Ecto neural progenitor cell (in vitro differentiated cells): Measurements from ENCODE around the gene TTC24.

Source experiments
- DNase-seq: peaks from one replicate; pipeline ENCODE4 v3.0.0-alpha.2; 2018; ENCODE audit warnings: low spot score

Gene TTC24

DNA sequence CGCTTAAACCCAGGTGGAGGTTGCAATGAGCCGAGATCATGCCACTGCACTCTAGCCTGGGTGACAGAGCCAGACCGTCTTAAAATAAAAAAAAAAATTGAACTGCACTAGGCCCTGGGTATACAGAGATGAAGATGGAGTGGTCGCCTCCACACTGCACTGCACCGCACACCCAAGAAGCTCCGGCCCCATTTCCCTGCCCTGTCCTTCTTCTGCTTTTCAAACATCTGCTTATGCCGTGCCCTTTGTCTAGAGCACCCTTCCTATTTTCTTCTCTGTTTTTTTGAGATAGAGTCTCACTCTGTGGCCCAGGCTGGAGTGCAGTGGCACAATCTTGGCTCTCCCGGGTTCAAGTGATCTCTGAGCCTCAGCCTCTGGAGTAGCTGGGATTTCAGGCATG lies 24.6 kb upstream of the TTC24 start:
- no peak for DNase-seq

DNA sequence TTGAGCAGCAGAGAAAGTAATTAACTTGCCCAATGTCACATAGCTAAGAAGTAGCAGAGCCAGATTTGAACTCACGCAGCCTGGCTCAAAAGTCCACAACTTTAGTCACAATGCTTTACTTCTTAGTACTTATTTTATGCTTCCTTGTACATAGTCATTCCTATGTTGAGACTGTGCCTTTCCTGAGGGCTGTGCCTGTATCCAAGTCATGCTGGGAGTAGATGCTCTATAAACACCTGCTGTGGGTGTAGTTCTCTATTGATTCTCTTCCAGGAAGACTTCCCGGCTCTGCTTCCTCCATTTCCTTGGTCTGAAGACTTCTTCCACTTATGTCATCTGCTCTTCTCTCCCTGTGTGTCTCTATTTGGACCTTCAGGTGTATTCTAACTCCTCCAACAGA lies 23.8 kb upstream of the TTC24 start:
- DNase-seq: no peak

- DNase-seq: no peak
These were observed 23.2 kb upstream of the TTC24 start for GRCh38 chr1:156556354-156556753.

DNA sequence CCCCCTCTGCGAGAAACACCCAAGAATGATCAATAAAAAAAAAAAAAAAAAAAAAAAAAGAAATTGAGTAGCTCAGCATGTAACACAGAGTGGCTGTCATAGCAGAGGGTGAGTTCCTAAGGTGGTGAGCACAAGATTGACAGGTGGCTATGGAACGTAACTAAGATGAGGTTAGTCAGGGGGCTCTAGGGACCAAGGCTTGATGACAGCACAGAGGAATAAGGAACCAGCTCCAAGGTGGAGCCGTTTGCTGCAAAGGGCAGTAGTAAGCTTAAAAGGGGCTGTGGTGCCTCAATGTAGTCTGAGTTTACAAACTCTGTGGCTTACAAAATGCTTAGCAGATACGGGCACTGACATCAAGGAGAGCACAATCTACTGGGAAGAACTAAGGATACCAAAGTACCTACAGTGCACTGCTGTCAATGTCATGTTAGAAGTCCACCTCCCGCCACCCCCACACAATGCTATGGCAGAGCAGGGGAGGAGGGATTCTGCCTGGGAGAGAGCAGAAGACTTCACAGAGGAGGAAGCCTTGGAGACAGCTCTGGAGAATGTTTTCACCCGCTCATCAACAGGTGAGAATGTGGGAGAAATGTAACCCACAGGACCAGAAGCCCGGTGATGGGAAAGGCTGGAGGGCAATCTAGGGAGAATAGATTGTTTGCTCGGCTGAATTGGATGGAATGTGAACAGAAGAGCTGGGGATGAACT lies 20.3 kb upstream of the TTC24 start:
- no peak for DNase-seq

DNA sequence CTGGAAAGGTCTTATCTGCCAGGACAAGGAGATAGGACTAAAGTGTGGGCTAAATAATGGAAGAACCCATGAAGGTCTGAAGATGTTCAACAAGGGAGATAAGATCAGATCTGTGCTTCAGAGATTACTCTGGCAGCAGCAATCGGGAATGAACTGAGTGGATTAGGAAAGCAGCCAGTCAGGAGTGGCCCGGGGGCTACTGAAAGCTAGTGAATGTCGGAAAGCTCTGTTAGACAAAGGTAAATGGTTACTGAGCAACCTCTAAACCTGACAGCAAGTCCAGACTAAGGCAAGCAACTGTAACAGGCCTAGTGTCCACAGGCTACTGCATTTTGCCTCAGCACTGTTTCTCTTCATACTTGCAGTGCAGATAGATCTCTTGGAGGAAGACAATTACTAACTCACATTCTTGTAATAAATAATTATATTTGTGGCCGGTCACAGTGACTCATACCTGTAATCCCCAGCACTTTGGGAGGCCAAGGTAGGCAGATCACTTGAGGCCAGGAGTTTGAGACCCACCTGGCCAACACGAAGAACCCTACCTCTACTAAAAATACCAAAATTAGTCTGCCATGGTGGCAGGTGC lies 19.6 kb upstream of the TTC24 start:
- DNase-seq: no peak

GRCh38 chr1:156560585-156561163 lies 18.8 kb upstream of the TTC24 start:
- DNase-seq: no peak

DNA sequence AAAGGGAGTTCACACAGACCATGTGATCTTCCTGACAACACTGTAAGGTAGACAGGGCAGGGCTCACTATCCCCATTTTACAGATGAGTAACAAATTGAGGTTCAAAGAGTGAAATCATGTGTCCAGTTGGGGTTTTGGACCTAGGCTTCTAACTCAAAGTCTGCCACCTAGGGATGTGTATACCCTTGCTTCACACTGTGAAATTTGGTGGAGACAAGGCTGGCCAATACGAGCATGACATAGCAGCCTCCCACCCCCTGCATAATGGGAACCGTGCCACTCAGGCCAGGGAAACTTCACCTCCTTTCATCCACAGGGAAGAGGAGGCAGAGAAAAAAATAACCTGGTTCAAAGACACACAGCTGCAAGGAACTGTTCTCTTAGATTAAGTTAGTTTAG lies 14.0 kb upstream of the TTC24 start:
- DNase-seq: no peak

- DNase-seq: no peak
These were observed 13.1 kb upstream of the TTC24 start for GRCh38 chr1:156566436-156566835.

- no peak for DNase-seq
These were observed 8.2 kb upstream of the TTC24 start for GRCh38 chr1:156571261-156571852.

- DNase-seq: peak; percentile 90
These were observed 7.4 kb upstream of the TTC24 start, which contains the start of gene IQGAP3 for GRCh38 chr1:156571919-156572662. Gene IQGAP3, minus strand, starts transcription at chr1:156572565. Its CDS starts 36 bp downstream, at chr1:156572529.

GRCh38 chr1:156572663-156573018 lies 6.9 kb upstream of the TTC24 start:
- DNase-seq: no peak

- DNase-seq: no peak
These were observed 5.4 kb upstream of the TTC24 start for GRCh38 chr1:156574039-156574633.

DNA sequence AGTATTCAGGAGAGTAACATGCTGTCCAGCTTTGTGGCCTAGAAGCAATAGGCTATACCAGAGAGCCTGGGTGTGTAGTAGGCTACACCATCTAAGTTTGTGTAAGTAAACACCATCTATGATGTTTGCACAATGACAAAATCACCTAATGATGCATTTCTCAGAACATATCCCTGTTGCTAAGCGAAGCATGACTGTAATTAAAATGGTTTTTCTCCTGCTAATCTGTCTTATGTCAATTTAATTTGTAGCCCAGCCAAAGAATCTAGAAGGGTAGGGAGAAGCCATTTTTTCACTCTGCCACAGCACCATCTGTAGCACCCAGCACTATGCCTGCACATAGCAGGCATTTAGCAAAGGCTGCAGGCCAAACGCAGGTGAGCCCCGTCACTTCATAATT lies 2.0 kb upstream of the TTC24 start:
- DNase-seq: no peak

DNA sequence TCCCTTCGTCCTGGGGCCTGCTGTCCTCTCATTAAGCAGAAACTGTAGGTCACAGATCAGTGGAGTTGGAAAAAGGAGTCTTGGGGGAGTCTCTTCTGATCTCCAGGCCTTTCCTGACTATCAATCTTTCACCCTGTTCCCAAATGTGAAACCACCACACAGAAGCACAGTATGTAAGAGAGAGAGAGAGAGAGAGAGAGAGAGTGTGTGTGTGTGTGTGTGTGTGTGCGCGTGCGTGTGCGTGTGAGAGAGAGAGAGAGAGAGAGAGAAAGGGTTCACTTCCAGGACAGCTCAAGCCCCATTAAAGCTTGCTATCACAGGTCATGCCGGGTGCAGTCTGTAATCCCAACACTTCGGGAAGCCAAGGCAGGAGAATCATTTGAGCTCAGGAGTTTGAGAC lies 1.5 kb upstream of the TTC24 start:
- no peak for DNase-seq

GRCh38 chr1:156581661-156582387 lies 2.3 kb downstream of the TTC24 start:
- no peak for DNase-seq

DNA sequence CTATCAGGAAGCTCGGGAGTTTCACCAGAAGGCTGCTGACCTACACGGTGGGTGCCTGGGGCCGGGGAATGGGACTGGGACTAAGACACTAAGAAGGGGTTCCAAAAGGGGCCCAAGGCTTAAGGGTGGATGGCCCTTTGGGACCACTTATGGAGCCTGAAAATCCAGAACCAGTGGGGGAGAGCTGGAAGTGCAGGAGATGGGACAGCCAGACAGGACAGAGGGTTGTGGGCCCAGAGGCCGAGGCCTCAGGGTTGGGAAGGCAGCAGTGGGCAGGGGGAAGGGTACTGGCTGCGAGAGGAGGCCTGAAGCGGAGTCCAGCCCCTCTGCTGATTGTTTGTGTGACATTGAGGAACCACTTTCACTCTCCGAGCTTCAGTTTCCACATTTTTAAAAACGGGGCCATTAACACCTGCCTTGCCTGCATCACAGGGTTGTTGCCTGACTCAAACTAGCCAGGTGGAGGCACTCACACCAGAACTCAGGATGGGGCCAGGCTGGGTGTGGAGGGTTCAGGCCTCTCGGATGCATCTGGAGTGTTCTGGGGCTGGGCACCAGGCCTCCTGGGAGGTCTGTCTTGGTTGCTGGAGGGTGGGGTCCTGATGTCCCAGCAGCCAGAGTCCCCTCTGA lies 3.0 kb downstream of the TTC24 start:
- no peak for DNase-seq

GRCh38 chr1:156583821-156584622 lies 4.5 kb downstream of the TTC24 start:
- peak; percentile 76 for DNase-seq

- no peak for DNase-seq
These were observed 5.3 kb downstream of the TTC24 start for GRCh38 chr1:156584813-156585212.

DNA sequence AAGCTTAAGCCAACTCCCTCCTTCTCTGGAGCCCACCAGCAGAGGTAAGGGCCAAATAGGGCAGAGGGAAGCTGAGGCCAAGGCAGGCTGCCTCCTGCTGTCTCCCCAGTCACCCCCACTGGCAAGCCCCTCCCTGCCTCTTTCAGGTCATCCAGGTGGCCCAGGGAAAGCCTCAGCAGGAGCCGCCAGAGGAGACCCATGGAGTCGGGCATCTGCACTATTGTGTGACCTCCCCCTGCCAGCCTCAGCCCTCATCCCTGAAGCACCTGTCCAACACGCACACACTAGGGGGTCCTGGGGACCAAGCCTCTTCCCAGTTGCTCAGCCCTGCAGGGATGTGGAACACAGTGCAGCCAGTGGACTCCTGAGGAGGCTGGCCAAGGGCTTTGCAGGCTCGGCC lies 6.8 kb downstream of the TTC24 start:
- DNase-seq: no peak

DNA sequence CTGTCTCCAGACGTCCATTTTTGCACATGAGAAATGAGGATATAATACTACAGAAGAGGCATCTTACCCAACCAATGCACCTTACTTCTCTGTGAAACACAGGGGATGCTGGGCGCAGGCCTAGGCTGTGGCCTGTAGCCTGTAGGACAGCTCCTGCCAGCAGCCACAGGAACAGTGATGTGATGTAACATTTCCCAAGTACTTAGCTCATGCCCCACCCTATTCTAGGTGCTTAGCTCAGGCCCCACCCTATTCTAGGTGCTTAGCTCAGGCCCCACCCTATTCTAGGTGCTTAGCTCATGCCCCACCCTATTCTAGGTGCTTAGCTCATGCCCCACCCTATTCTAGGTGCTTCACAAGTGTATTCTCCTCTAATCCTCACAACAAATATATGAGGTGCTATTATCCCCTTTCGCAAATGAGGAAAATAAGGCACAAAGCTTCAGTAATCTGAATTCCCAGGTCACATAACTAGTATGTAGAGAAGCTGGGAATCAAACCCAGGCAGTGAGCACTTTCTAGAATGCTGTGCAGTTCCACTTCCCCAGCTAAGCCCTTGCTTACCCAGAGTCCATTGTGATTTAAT lies 7.5 kb downstream of the TTC24 start:
- DNase-seq: no peak
